Mammary epithelial cell (primary cell): ENCODE results near the gene KAZN.

Experiments used
- CTCF ChIP-seq, 2 donors: IDR thresholded peaks in 1 of 2; conservative IDR thresholded peaks in 1 of 2; 2 replicates each; pipeline ENCODE4 v1.5.1; 2011 to 2012; ENCODE audit warnings: inconsistent platforms in 2 of 2, low read length in 2 of 2, mild to moderate bottlenecking in 2 of 2, control low read depth in 1 of 2, low read depth in 1 of 2; ENCODE audit not compliant: insufficient read depth in 1 of 2; ENCODE audit errors: extremely low read depth in 1 of 2
- EZH2 ChIP-seq: IDR thresholded peaks from 2 replicates; pipeline ENCODE4 v1.6.1; 2012; ENCODE audit warnings: low read length, inconsistent platforms, borderline replicate concordance

DNA sequence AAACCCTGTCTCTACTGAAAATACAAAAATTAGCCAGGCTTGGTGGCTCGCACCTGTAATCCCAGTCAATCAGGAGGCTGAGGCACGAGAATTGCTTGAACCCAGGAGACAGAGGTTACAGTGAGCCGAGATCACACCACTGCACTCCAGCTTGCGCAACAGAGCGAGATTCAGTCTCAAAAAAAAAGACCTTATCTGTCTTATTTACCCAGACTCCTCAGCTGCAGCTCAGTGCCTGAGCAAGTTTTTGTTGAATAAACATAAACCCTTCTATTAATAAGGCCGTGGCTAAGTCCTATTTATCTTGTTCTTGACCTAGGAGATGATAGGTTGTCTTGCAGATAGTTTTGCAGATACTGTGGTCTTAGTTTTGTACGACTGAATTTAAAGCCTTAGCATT is 418.6 kb downstream of the KAZN start:
- TF ChIP-seq CTCF (conservative IDR thresholded peaks at IDR 0.05 in 1 of 2, IDR thresholded peaks at IDR 0.05 in 1 of 2; ENCODE audit: extremely low read depth in 1 of 2, insufficient read depth in 1 of 2, low read depth in 1 of 2, low read length in 2 of 2), result no peak
- no peak for TF ChIP-seq EZH2
